PC-3 (cell line): ENCODE results near the gene AFF3.

ENCODE experiments used
- CTCF ChIP-seq: fragments of 300-600 bp; sonication (generic); conservative IDR thresholded peaks from 2 replicates; pipeline ENCODE4 v1.5.1; 2017; ENCODE audit warnings: antibody characterized with exemption, low read depth, mild to moderate bottlenecking, low read length
- EZH2 ChIP-seq: fragments of 300-600 bp; sonication (generic); IDR thresholded peaks from one replicate; pipeline ENCODE4 v1.6.1; 2017; ENCODE audit warnings: antibody characterized with exemption, mild to moderate bottlenecking, low read length; ENCODE audit not compliant: unreplicated experiment
- EZH2phosphoT487 ChIP-seq: fragments of 300-600 bp; sonication (generic); IDR thresholded peaks from 2 replicates; pipeline ENCODE4 v1.6.1; 2018; ENCODE audit warnings: mild to moderate bottlenecking, antibody characterized with exemption, low read length, borderline replicate concordance

- no peak for TF ChIP-seq CTCF
- no peak for TF ChIP-seq EZH2
- TF ChIP-seq EZH2phosphoT487: no peak
Measured at GRCh38 chr2:99727199-99727598, 415.2 kb downstream of the AFF3 start.
